Measurements from ENCODE around the gene ITGA4. TPM values are rescaled to one million over a fixed set of nuclear protein-coding genes. Genes with fewer than 3 reads are reported as not detected.

ITGA4 gene
- total RNA-seq (2022; extraction: Qiagen RNA extraction; ENCODE audit: low read depth) = 1.1 to 2.7 TPM (median 2.3 TPM) in 5 replicates

DNA sequence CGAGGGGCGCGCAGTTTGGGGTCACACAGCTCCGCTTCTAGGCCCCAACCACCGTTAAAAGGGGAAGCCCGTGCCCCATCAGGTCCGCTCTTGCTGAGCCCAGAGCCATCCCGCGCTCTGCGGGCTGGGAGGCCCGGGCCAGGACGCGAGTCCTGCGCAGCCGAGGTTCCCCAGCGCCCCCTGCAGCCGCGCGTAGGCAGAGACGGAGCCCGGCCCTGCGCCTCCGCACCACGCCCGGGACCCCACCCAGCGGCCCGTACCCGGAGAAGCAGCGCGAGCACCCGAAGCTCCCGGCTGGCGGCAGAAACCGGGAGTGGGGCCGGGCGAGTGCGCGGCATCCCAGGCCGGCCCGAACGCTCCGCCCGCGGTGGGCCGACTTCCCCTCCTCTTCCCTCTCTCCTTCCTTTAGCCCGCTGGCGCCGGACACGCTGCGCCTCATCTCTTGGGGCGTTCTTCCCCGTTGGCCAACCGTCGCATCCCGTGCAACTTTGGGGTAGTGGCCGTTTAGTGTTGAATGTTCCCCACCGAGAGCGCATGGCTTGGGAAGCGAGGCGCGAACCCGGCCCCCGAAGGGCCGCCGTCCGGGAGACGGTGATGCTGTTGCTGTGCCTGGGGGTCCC lies at the start of gene ITGA4:
Gene ITGA4 (plus strand): TSS at position 266 of the 620 bp plus-strand sequence. CDS start 269 bp downstream, at position 535.

Other genes starting within 250 kb of the ITGA4 start
- 0.21 to 0.91 TPM (median 0.24 TPM) in 5 replicates for gene CERKL, start 199.7 kb downstream of the ITGA4 start, total RNA-seq (2022; extraction: Qiagen RNA extraction; ENCODE audit: low read depth)
- gene NEUROD1, start 223.1 kb downstream of the ITGA4 start, total RNA-seq (2022; extraction: Qiagen RNA extraction; ENCODE audit: low read depth) = not detected in 5 replicates

All from A549 treated with ZK216348 at 1 μM for 4 hours (cell line).